Gastrocnemius medialis (tissue), 4 donors: ENCODE data around the gene ATP2C2. TPM values are rescaled to one million over a fixed set of nuclear protein-coding genes. Genes with fewer than 3 reads are reported as not detected.

ENCODE experiments used
- ATAC-seq, 2 donors: fragments of 150-250 bp; one replicate each; pipeline ENCODE4 v1.9.1; 2016
- DNase-seq, 2 donors: peaks; one replicate each; pipeline ENCODE4 v3.0.0-alpha.2; 2019
- H3K27ac ChIP-seq, 4 donors: fragments of 200-600 bp; sonication (generic); 1 replicate in 1 of 4; 2 replicates in 3 of 4; pipeline ENCODE4 v1.5.1; 2016 to 2018; ENCODE audit warnings: mild to moderate bottlenecking in 2 of 4, moderate library complexity in 1 of 4
- H3K27me3 ChIP-seq, 3 donors: fragments of 200-600 bp; sonication (generic) in 2 of 3; 1 replicate in 1 of 3; 2 replicates in 2 of 3; pipeline versions ENCODE4 v1.5.1 to v1.6.0; 2016 to 2019; ENCODE audit warnings: mild to moderate bottlenecking in 1 of 3, moderate library complexity in 1 of 3
- H3K36me3 ChIP-seq, 2 donors: fragments of 200-600 bp; sonication (generic) in 1 of 2; one replicate each; pipeline ENCODE4 v1.5.1; 2017 to 2018
- H3K4me1 ChIP-seq, 2 donors: fragments of 200-600 bp; sonication (generic) in 1 of 2; one replicate each; pipeline ENCODE4 v1.5.1; 2016 to 2017; ENCODE audit warnings: mild to moderate bottlenecking in 2 of 2
- H3K4me3 ChIP-seq, 4 donors: fragments of 200-600 bp; sonication (generic) in 3 of 4; 1 replicate in 1 of 4; 2 replicates in 3 of 4; pipeline ENCODE4 v1.5.1; 2016 to 2019; ENCODE audit warnings: mild to moderate bottlenecking in 2 of 4
- H3K9me3 ChIP-seq, 3 donors: fragments of 200-600 bp; sonication (generic) in 2 of 3; 1 replicate in 1 of 3; 2 replicates in 2 of 3; pipeline ENCODE4 v1.5.1; 2016 to 2019
- POLR2A ChIP-seq, 2 donors: fragments of 450-650 bp; IDR thresholded peaks; one replicate each; pipeline ENCODE4 v1.6.1; 2017; ENCODE audit warnings: antibody characterized with exemption in 2 of 2, mild to moderate bottlenecking in 2 of 2, moderate library complexity in 2 of 2
- in situ Hi-C, 4 donors: fragments of 200-750 bp; cut with MboI; loops; one replicate each; pipeline versions ENCODE4 v1.15.0 to v1.8.0; 2017; ENCODE audit warnings: low sequenced_read_pairs in 4 of 4
- intact Hi-C: fragments of 100-400 bp; cut with DNase I; formaldehyde crosslinking; loops from one replicate; pipeline ENCODE4 v1.15.1; 2023; ENCODE audit warnings: low total_unique reads
- total RNA-seq, 4 donors: library from RNA; depleted of rRNA; stranded (reverse); fragments of >200 nt; gene quantifications; one replicate each; pipeline versions ENCODE4 v1.1.0 to v1.2.3, GENCODE V29; 2016
- TF ChIP-seq, protein P1 (sequence below), 5 experiments: fragments of 450-650 bp in 3 of 5; fragments of 200-600 bp in 2 of 5; sonication (generic) in 2 of 5; IDR thresholded peaks in 4 of 5; conservative IDR thresholded peaks in 1 of 5; 1 replicate in 4 of 5; 2 replicates in 1 of 5; pipeline ENCODE4 v1.5.1; 2016 to 2019; ENCODE audit warnings: antibody characterized with exemption in 5 of 5, mild to moderate bottlenecking in 3 of 5, moderate library complexity in 3 of 5

Gene ATP2C2
- total RNA-seq, 4 donors from 2014 or later: 0.44 TPM; not detected in 3

DNA sequence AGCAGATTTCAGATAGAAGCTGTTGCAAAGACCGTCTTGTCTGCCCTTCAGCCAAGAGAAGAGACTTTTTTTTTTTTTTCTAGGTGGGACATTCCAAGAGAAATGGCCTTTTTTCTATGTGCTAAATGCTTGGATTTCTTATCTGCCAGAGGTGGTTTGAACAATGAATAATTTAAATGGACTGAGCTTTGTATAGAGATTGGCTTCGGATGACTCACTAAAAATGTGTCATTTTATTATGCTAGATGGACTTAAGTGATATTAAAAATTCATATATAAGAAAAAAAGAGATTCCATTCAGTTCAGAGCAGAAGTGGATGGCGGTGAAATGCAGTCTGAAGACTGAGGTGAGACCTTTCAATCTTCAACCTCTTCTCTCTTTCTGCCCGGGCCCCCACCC is 77.7 kb downstream of the ATP2C2 start:
- no peak for DNase-seq
- intact Hi-C loops: no loop called here
- no peaks in the 10 kb centered on the region for H3K9me3 ChIP-seq
- no peaks in the 10 kb centered on the region for H3K4me1 ChIP-seq
- in situ Hi-C loops: no loop called here
- H3K27ac ChIP-seq: no peak overlapping the region
- no peak for ATAC-seq
- no peak overlapping the region for H3K4me3 ChIP-seq
- TF ChIP-seq POLR2A (IDR thresholded peaks at IDR 0.05): no peak
- TF ChIP-seq, protein P1, sequence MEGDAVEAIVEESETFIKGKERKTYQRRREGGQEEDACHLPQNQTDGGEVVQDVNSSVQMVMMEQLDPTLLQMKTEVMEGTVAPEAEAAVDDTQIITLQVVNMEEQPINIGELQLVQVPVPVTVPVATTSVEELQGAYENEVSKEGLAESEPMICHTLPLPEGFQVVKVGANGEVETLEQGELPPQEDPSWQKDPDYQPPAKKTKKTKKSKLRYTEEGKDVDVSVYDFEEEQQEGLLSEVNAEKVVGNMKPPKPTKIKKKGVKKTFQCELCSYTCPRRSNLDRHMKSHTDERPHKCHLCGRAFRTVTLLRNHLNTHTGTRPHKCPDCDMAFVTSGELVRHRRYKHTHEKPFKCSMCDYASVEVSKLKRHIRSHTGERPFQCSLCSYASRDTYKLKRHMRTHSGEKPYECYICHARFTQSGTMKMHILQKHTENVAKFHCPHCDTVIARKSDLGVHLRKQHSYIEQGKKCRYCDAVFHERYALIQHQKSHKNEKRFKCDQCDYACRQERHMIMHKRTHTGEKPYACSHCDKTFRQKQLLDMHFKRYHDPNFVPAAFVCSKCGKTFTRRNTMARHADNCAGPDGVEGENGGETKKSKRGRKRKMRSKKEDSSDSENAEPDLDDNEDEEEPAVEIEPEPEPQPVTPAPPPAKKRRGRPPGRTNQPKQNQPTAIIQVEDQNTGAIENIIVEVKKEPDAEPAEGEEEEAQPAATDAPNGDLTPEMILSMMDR (IDR thresholded peaks at IDR 0.05 in 4 of 5, conservative IDR thresholded peaks at IDR 0.05 in 1 of 5): no peak
- no peaks in the 10 kb centered on the region for H3K36me3 ChIP-seq
- peaks cover 7 to 17% (median 15%) of the 10 kb centered on the region in 3 donors for H3K27me3 ChIP-seq

GRCh38 chr16:84446596-84447392 is 78.5 kb downstream of the ATP2C2 start:
- H3K9me3 ChIP-seq: no peaks in the 10 kb centered on the region
- H3K36me3 ChIP-seq: no peaks in the 10 kb centered on the region
- DNase-seq (no peak), ATAC-seq (no peak)
- intact Hi-C loops (no loop called here), in situ Hi-C loops (no loop called here)
- no peak for TF ChIP-seq POLR2A (IDR thresholded peaks at IDR 0.05)
- H3K4me1 ChIP-seq: no peaks in the 10 kb centered on the region
- no peak overlapping the region for H3K27ac ChIP-seq
- H3K4me3 ChIP-seq: no peak overlapping the region
- peaks cover 7 to 17% (median 15%) of the 10 kb centered on the region in 3 donors for H3K27me3 ChIP-seq

DNA sequence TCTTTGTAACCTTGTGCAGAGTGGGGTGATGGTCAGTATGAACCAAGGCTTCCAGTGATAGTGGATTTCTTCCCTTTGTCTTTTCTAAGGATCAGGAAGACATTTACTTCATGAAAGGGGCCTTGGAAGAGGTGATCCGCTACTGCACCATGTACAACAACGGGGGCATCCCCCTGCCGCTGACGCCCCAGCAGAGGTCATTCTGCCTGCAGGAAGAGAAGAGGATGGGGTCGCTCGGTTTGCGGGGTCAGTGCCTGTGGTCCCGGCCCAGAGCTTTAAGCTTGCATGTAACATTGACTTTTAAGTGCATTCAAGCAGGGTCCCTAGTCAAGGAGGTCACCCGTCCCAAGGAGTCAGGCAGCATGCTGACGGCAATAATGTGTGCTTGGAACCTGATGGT is 80.1 kb downstream of the ATP2C2 start:
- TF ChIP-seq POLR2A (IDR thresholded peaks at IDR 0.05): no peak
- TF ChIP-seq, protein P1 (IDR thresholded peaks at IDR 0.05 in 4 of 5, conservative IDR thresholded peaks at IDR 0.05 in 1 of 5): no peak
- H3K4me1 ChIP-seq: no peaks in the 10 kb centered on the region
- ATAC-seq (no peak), DNase-seq (no peak)
- in situ Hi-C loops (no loop called here), intact Hi-C loops (no loop called here)
- no peak overlapping the region for H3K27ac ChIP-seq
- no peaks in the 10 kb centered on the region for H3K36me3 ChIP-seq
- no peak overlapping the region for H3K4me3 ChIP-seq
- H3K27me3 ChIP-seq: peaks cover 7 to 21% (median 8%) of the 10 kb centered on the region in 3 donors
- no peaks in the 10 kb centered on the region for H3K9me3 ChIP-seq

DNA sequence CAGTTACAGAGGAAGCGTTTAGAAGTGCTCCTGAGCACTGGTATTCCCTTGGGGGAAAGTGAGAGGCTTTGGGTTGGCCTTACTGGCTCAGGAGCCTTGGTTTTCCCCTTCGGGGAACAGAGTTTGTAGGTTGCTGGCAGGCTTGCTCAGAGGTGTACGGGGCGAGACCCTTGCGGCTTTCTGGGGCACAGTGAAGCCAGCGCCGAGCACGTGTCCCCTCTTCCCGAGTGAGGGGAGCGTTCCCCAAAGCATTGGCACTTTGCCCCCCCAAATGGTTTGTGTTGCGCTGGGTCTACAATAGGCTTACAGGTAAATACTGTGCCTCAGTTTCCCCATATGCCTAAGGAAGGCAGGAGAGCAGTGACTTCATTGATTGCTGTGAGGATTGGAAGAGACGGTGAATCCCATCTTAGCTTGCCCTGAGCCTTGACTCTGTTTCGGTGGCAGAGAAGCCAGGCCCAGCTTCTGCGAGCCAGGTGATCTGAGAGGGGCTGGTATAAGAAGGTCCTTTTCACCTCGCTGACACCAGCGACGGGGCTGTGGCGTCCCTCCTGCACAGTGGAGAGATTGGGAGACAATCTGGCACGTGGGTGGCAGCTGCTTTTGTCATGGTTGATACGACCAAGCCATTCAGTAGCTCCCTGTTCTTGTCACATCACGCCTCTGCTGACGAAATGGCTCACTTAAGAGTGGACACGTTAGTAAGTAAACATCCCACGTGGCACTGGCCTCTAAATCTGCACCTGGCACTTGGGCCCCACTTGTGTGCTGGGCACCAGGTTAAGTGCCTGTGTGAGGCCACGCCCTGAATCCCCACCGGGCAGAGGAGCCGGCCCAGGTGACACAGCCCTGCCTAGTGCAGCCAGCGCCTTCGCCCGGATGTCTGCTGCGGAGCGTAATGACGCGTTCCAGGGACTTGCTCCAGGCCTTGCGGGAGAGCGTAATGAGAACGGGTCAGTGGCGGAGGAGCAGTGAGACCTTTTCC is 81.1 kb downstream of the ATP2C2 start:
- ATAC-seq (no peak), DNase-seq (no peak)
- Histone ChIP-seq H3K9me3 (no peaks in the 10 kb centered on the region), H3K4me3 (no peak overlapping the region), H3K27ac (no peak overlapping the region), H3K4me1 (no peaks in the 10 kb centered on the region), H3K27me3 (peaks cover 0 to 21% (median 3%) of the 10 kb centered on the region in 3 donors), H3K36me3 (no peaks in the 10 kb centered on the region)
- TF ChIP-seq, protein P1 (IDR thresholded peaks at IDR 0.05 in 4 of 5, conservative IDR thresholded peaks at IDR 0.05 in 1 of 5): no peak
- TF ChIP-seq POLR2A (IDR thresholded peaks at IDR 0.05): no peak
- intact Hi-C loops (no loop called here), in situ Hi-C loops (no loop called here)
